Stimulated activated CD4-positive, alpha-beta T cell treated with anti-CD3 and anti-CD28 coated beads, Interleukin-2, amount 100 ng/mL, for 4 hours (primary cell): ENCODE measurements around the gene IFNA17.
"Not testable (repeated sequence)": the region's sequence is repeated elsewhere in the genome, so short reads cannot be mapped to it uniquely, and the experiment has no call there.

Experiments
- DNase-seq: peaks from one replicate; pipeline ENCODE4 v3.0.0-alpha.2; 2020; ENCODE audit warnings: low read depth

IFNA17 gene

DNA sequence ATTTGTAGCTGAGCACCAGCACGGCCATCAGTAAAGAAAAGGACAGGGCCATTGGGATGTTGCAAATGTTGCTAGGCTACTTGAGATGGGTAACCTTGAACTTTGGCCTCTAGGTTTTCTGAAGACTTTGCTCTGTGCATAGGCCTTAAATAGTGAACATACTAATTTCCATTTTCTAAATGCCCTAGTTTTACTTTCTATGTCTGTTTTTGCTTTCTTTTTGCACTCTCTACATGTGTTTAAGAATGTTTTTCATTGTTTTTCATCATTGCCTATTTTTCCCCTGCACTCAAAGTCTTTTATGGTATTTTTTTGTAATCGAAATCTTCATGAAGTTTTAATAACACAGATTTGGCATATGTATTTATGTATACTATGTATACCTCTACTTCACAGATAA is at the start of gene IFNA17:
Gene IFNA17, minus strand, starts transcription at position 101 of the 400 bp plus-strand sequence. Its CDS starts 49 bp downstream, at position 52.
- no peak for DNase-seq

DNA sequence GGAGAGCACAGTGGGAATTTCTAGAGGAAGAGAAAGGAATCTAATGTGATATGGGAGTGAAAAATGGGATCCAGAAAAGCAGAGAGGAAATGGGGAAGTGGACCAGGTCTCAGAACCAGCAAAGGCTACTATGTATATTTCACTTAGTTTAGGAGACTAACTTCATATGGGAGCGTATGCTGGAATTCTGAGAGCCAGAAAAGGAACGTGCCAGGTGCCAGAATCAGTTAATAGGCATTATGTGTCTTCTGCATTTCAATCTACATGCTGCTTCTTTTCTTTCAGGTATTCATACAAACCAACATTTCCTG is 40.3 kb upstream of the IFNA17 start:
- no peak for DNase-seq

GRCh38 chr9:21267485-21268346 is 39.7 kb upstream of the IFNA17 start:
- no peak for DNase-seq

DNA sequence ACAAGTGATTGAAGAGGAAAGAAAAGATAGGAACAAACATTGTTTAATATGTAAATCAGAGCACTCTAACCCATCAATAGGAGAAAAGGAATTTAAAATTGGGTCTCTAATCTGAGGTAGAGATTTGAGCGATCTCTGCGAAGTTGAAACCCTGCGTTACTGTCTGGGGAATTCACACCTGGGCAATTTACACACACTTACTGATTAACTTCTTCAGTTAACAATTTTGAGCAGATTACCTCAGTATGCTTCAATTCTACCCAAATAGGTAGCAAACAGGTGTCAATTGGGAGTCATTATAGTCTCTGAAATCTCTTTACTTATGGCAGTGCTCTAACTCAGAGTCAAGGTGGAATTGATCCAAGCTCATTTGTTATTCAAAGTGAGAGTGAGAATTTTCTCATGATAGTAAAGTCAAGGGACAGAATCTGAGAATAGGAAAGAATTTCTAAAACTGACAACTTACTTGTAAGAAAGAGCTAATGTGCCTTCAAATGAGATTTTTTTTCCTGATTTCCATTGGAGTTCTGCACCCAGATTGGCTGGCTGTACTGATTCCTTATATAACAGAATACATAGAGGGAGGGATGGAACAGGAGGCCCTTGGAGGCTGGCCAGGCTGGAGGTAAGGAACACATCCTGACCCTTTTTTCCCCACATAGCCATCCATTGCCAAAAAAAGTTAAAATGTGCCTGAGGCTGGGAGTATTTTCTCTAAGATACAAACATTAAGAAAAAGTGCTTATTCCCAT is 38.9 kb upstream of the IFNA17 start:
- DNase-seq = no peak

DNA sequence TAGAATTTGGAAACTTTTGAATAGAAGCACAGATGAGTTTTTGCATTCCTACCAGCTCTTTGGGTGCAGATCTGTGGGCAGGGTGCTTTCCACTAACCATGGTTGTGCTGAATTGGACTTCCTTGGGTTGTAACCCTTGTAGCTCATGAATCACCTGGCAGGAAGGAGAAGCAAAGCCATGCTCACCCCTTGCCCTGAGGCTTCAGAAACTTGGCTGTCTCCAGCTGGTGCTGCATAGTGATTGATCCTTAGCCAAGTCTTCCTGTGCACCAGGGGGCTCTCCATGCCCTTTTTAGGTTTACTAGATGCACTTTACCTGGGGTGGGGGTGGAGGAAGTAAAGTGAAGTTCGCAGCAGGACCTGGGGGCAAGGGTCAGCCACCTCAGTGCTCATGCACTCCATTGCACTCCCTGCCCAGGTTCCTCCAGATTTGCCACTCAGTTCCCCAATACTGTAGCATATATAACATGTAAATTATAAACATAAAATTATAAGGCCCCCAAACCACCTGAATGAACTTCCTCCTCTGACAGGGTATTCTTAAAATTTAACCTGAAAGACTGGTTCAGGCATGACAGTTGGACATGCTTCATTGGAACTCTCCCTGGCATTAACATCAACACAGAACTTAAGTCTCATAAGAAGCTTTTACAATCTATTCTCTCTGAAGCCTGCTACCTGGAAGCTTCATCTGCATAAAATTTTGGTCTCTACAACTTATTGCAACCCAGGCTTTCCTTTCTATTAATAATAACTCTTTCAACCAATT is 37.6 kb upstream of the IFNA17 start:
- DNase-seq = no peak

DNA sequence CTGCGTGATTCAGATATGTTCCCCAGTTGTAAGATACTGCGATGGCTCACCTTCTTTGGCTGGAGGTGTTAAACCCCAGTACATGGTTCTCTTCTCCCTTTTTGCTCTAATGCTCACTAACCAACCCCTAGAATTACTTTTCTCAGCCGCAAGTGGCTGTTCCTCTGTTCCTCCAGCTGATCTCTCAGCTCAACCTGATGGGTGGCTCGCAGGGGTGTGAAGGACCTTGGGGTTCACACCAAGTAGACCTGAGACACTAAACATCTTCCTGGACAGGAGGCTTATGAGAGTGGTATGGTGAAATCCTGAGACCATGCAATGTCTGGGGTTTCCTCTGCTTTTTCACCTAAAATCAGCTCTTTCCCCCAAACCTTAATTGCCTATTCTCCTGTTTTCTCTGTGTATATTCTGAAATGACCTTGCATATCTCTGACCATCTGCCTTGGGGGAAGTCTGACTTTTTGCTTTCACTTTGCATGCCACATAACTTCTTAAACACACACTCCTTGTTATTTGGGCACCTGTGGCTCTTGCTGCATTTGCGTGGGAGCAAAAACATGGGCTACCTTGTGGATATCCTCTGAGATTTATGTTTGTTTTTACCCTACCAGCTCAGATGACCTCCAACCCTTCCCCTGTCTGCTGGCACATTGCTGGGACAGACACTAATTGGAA is 27.7 kb upstream of the IFNA17 start:
- DNase-seq = no peak

- no peak for DNase-seq
Observed at GRCh38 chr9:21252721-21253547, 24.9 kb upstream of the IFNA17 start.

- no peak for DNase-seq
Observed at GRCh38 chr9:21251638-21252037, 23.6 kb upstream of the IFNA17 start.

DNA sequence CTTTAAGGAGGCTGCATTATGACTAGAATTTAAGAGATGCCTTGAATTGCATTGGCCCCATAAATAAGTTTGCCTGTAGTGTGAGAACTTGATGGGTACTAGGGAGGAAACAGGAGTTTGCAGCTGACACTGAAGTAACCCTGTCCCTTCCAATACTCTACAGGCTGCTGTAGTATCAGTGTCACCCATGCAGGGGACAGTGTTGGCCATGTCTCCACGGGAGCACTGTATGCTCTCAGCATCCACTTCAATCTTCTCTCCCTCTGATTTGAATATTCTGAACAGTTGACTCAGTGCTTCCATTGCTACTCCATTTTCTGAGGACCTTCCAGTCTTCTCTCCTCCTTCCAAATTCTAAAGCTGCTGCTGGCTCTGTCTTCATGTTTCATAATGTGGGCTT is 23.2 kb upstream of the IFNA17 start:
- no peak for DNase-seq

- no peak for DNase-seq
Observed at GRCh38 chr9:21244836-21245235, 16.8 kb upstream of the IFNA17 start.

GRCh38 chr9:21239911-21240310 is 11.9 kb upstream of the IFNA17 start, which contains the start of gene IFNA14:
Gene IFNA14 (minus strand): TSS chr9:21240005. CDS start chr9:21239935, 70 bp downstream.
- DNase-seq = no peak

- DNase-seq = not testable (repeated sequence)
Observed at GRCh38 chr9:21236360-21236714, 8.3 kb upstream of the IFNA17 start.

- not testable (repeated sequence) for DNase-seq
Observed at GRCh38 chr9:21235468-21236359, 7.7 kb upstream of the IFNA17 start.

- no peak for DNase-seq
Observed at GRCh38 chr9:21234153-21234687, 6.2 kb upstream of the IFNA17 start.

DNA sequence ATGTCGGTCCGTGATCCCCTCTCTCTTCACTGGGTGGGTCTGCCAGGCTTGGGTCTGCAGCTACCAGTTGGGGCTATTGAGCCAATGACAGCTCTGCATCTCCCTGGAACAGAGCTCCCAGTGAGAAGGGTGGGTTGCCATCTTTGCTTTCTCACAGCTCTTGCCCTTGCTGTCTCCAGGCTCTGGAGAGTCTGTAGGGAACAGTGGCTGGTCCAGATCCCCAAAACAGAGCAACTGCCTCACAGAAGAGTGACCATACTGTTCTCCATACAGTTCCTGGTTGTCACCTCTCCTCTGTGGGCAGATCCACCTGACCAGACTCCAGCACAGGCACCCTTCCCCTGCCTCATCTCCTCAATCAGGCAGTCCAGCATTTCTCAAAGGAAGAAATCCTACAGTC is 5.2 kb upstream of the IFNA17 start:
- DNase-seq = no peak

- not testable (repeated sequence) for DNase-seq
Observed at GRCh38 chr9:21217211-21217610, 10.8 kb downstream of the IFNA17 start, which contains the start of gene IFNA16. Gene IFNA16 (minus strand): TSS chr9:21217311. CDS start chr9:21217305, 6 bp downstream.

- DNase-seq = not testable (repeated sequence)
Observed at GRCh38 chr9:21213411-21214326, 14.4 kb downstream of the IFNA17 start.

- not testable (repeated sequence) for DNase-seq
Observed at GRCh38 chr9:21212160-21212559, 15.9 kb downstream of the IFNA17 start.
